ENCODE measurements around the gene C6orf132. TPM values are rescaled to one million over a fixed set of nuclear protein-coding genes. Genes with fewer than 3 reads are reported as not detected.

C6orf132 gene
- total RNA-seq, 1 donor from 2014 or later: 5.3 TPM

DNA sequence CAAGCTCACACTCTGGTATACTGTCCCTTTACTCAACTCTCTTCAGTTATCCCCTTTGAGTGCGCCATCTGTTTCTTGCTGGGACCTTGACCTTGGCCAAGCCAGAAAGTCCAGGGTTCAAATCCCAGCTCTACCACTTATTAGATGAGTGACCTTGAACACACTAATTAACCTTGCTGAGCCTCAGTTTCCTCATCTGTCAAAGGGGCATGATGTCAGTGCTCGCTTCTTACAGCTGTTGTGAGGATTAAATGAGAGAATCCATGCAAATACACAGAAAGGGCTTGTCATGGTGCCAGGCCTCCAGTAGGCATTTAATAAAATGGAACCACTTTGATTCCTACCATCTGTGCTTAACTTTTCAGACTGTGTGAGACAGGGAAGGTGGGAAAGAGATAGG lies 34.3 kb downstream of the C6orf132 start:
- H3K27me3 ChIP-seq (ENCODE audit: insufficient read depth, low read length): no peaks in the 10 kb centered on the region
- H3K79me2 ChIP-seq (ENCODE audit: insufficient read depth, low read length): no peaks in the 10 kb centered on the region
- H3K4me1 ChIP-seq (ENCODE audit: insufficient read depth, low read length): peaks cover 4% of the 10 kb centered on the region
- no peak for TF ChIP-seq CTCF (IDR thresholded peaks at IDR 0.05; ENCODE audit: insufficient read depth, low read depth, low read length)
- TF ChIP-seq EZH2 (IDR thresholded peaks at IDR 0.05; ENCODE audit: insufficient read depth, low read length): no peak
- no peak overlapping the region for H3K4me3 Mint-ChIP-seq (ENCODE audit: unreplicated experiment)
- no peak overlapping the region for H2AFZ ChIP-seq (ENCODE audit: low read depth, low read length)
- no peaks in the 10 kb centered on the region for H3K4me1 Mint-ChIP-seq (ENCODE audit: low read depth, unreplicated experiment)
- H3K4me2 ChIP-seq (ENCODE audit: low read length): no peak overlapping the region
- no peaks in the 10 kb centered on the region for H4K20me1 ChIP-seq (ENCODE audit: insufficient read depth, low read length)
- DNase-seq (ENCODE audit: low read depth) (no peak), FAIRE-seq (no peak)
- H3K27ac Mint-ChIP-seq (ENCODE audit: unreplicated experiment): no peak overlapping the region
- no peak overlapping the region for H3K27ac ChIP-seq (ENCODE audit: low read depth, low read length)
- H3K36me3 Mint-ChIP-seq (ENCODE audit: low read depth, unreplicated experiment): peaks cover 9% of the 10 kb centered on the region
- no peaks in the 10 kb centered on the region for H3K9me3 Mint-ChIP-seq (ENCODE audit: unreplicated experiment)
- H3K27me3 Mint-ChIP-seq (ENCODE audit: low read depth, unreplicated experiment): peaks cover 7% of the 10 kb centered on the region
- no peaks in the 10 kb centered on the region for H3K36me3 ChIP-seq (ENCODE audit: insufficient read depth, low read length)
- no peaks in the 10 kb centered on the region for H3K9me3 ChIP-seq (ENCODE audit: insufficient read depth, low read depth, low read length)
- H3K9ac ChIP-seq (ENCODE audit: low read length): no peak overlapping the region
- no peak overlapping the region for H3K4me3 ChIP-seq (ENCODE audit: insufficient read depth, low read depth, low read length)

GRCh38 chr6:42106112-42107023 lies 36.1 kb downstream of the C6orf132 start:
- Histone ChIP-seq H4K20me1 (ENCODE audit: insufficient read depth, low read length) (no peaks in the 10 kb centered on the region), H3K9ac (ENCODE audit: low read length) (no peak overlapping the region), H2AFZ (ENCODE audit: low read depth, low read length) (no peak overlapping the region), H3K4me3 (ENCODE audit: insufficient read depth, low read depth, low read length) (no peak overlapping the region), H3K9me3 (ENCODE audit: insufficient read depth, low read depth, low read length) (no peaks in the 10 kb centered on the region), H3K27ac (ENCODE audit: low read depth, low read length) (no peak overlapping the region), H3K4me1 (ENCODE audit: insufficient read depth, low read length) (peaks cover 4% of the 10 kb centered on the region), H3K36me3 (ENCODE audit: insufficient read depth, low read length) (no peaks in the 10 kb centered on the region), H3K79me2 (ENCODE audit: insufficient read depth, low read length) (no peaks in the 10 kb centered on the region), H3K27me3 (ENCODE audit: insufficient read depth, low read length) (no peaks in the 10 kb centered on the region), H3K4me2 (ENCODE audit: low read length) (no peak overlapping the region)
- H3K9me3 Mint-ChIP-seq (ENCODE audit: unreplicated experiment): no peaks in the 10 kb centered on the region
- TF ChIP-seq EZH2 (IDR thresholded peaks at IDR 0.05; ENCODE audit: insufficient read depth, low read length) (no peak), CTCF (IDR thresholded peaks at IDR 0.05; ENCODE audit: insufficient read depth, low read depth, low read length) (no peak)
- H3K4me1 Mint-ChIP-seq (ENCODE audit: low read depth, unreplicated experiment): peaks cover 1% of the 10 kb centered on the region
- H3K36me3 Mint-ChIP-seq (ENCODE audit: low read depth, unreplicated experiment): peaks cover 11% of the 10 kb centered on the region
- no peak for DNase-seq (ENCODE audit: low read depth)
- FAIRE-seq: no peak
- no peak overlapping the region for H3K27ac Mint-ChIP-seq (ENCODE audit: unreplicated experiment)
- H3K27me3 Mint-ChIP-seq (ENCODE audit: low read depth, unreplicated experiment): peaks cover 10% of the 10 kb centered on the region
- H3K4me3 Mint-ChIP-seq (ENCODE audit: unreplicated experiment): no peak overlapping the region

- Mint-ChIP-seq H3K36me3 (ENCODE audit: low read depth, unreplicated experiment) (peaks cover 11% of the 10 kb centered on the region), H3K4me3 (ENCODE audit: unreplicated experiment) (no peak overlapping the region), H3K27me3 (ENCODE audit: low read depth, unreplicated experiment) (peaks cover 10% of the 10 kb centered on the region), H3K9me3 (ENCODE audit: unreplicated experiment) (no peaks in the 10 kb centered on the region), H3K4me1 (ENCODE audit: low read depth, unreplicated experiment) (peaks cover 4% of the 10 kb centered on the region), H3K27ac (ENCODE audit: unreplicated experiment) (no peak overlapping the region)
- Histone ChIP-seq H2AFZ (ENCODE audit: low read depth, low read length) (no peak overlapping the region), H3K36me3 (ENCODE audit: insufficient read depth, low read length) (no peaks in the 10 kb centered on the region), H3K9ac (ENCODE audit: low read length) (no peak overlapping the region), H3K27me3 (ENCODE audit: insufficient read depth, low read length) (no peaks in the 10 kb centered on the region), H3K4me2 (ENCODE audit: low read length) (no peak overlapping the region), H3K27ac (ENCODE audit: low read depth, low read length) (no peak overlapping the region), H3K4me1 (ENCODE audit: insufficient read depth, low read length) (peaks cover 9% of the 10 kb centered on the region), H3K9me3 (ENCODE audit: insufficient read depth, low read depth, low read length) (no peaks in the 10 kb centered on the region), H4K20me1 (ENCODE audit: insufficient read depth, low read length) (no peaks in the 10 kb centered on the region), H3K4me3 (ENCODE audit: insufficient read depth, low read depth, low read length) (no peak overlapping the region), H3K79me2 (ENCODE audit: insufficient read depth, low read length) (no peaks in the 10 kb centered on the region)
- DNase-seq (ENCODE audit: low read depth) (no peak), FAIRE-seq (no peak)
- no peak for TF ChIP-seq EZH2 (IDR thresholded peaks at IDR 0.05; ENCODE audit: insufficient read depth, low read length)
- no peak for TF ChIP-seq CTCF (IDR thresholded peaks at IDR 0.05; ENCODE audit: insufficient read depth, low read depth, low read length)
These were observed 36.7 kb downstream of the C6orf132 start for GRCh38 chr6:42105709-42106108.

All from astrocyte (in vitro differentiated cells and primary cell).